Ascending aorta (tissue), 2 donors: Measurements from ENCODE around the gene ADD1. TPM values are rescaled to one million over a fixed set of nuclear protein-coding genes. Genes with fewer than 3 reads are reported as not detected.

Source experiments
- DNase-seq, 2 donors: peaks; one replicate each; pipeline ENCODE4 v3.0.0-alpha.2; 2019; ENCODE audit warnings: low spot score in 2 of 2
- H3K27ac ChIP-seq, 2 donors: fragments of 200-600 bp; sonication (generic); one replicate each; pipeline ENCODE4 v1.5.1; 2016 to 2017; ENCODE audit warnings: mild to moderate bottlenecking in 1 of 2
- H3K27me3 ChIP-seq: fragments of 200-600 bp; sonication (generic); one replicate; pipeline ENCODE4 v1.5.1; 2017
- H3K36me3 ChIP-seq, 2 donors: fragments of 200-600 bp; sonication (generic); one replicate each; pipeline ENCODE4 v1.5.1; 2016
- H3K4me1 ChIP-seq, 2 donors: fragments of 200-600 bp; sonication (generic); one replicate each; pipeline ENCODE4 v1.5.1; 2016 to 2017; ENCODE audit warnings: mild to moderate bottlenecking in 1 of 2
- H3K4me3 ChIP-seq, 2 donors: fragments of 200-600 bp; sonication (generic); one replicate each; pipeline ENCODE4 v1.5.1; 2016 to 2017; ENCODE audit warnings: mild to moderate bottlenecking in 1 of 2
- H3K9me3 ChIP-seq, 2 donors: fragments of 200-600 bp; sonication (generic); one replicate each; pipeline ENCODE4 v1.5.1; 2016
- intact Hi-C: fragments of 100-400 bp; cut with DNase I; formaldehyde crosslinking; loops from one replicate; pipeline ENCODE4 v1.15.1; 2023
- total RNA-seq: library from RNA; depleted of rRNA; stranded (reverse); fragments of >200 nt; gene quantifications from one replicate; pipeline ENCODE4 v1.1.0, GENCODE V29; 2016
- TF ChIP-seq, protein P1 (sequence below), 3 experiments: fragments of 200-600 bp in 2 of 3; fragments of 450-650 bp in 1 of 3; sonication (generic) in 2 of 3; IDR thresholded peaks; one replicate each; pipeline ENCODE4 v1.5.1; 2016 to 2019; ENCODE audit warnings: antibody characterized with exemption in 3 of 3, mild to moderate bottlenecking in 1 of 3, moderate library complexity in 1 of 3

ADD1 gene
- total RNA-seq, 1 donor from 2014 or later, result 261 TPM

GRCh38 chr4:2799971-2800690, 43.5 kb upstream of the ADD1 start:
- peak overlapping the region; percentile 19 to 49 for H3K27ac ChIP-seq

GRCh38 chr4:2800691-2801596, 42.7 kb upstream of the ADD1 start:
- Histone ChIP-seq H3K4me1 (peaks cover 12 to 18% of the 10 kb centered on the region in 2 donors), H3K4me3 (peak overlapping the region; percentile 12 to 31), H3K9me3 (no peaks in the 10 kb centered on the region), H3K27me3 (no peaks in the 10 kb centered on the region), H3K27ac (peak overlapping the region; percentile 19 to 49), H3K36me3 (no peaks in the 10 kb centered on the region)
- intact Hi-C loops, result no loop called here
- TF ChIP-seq, protein P1, sequence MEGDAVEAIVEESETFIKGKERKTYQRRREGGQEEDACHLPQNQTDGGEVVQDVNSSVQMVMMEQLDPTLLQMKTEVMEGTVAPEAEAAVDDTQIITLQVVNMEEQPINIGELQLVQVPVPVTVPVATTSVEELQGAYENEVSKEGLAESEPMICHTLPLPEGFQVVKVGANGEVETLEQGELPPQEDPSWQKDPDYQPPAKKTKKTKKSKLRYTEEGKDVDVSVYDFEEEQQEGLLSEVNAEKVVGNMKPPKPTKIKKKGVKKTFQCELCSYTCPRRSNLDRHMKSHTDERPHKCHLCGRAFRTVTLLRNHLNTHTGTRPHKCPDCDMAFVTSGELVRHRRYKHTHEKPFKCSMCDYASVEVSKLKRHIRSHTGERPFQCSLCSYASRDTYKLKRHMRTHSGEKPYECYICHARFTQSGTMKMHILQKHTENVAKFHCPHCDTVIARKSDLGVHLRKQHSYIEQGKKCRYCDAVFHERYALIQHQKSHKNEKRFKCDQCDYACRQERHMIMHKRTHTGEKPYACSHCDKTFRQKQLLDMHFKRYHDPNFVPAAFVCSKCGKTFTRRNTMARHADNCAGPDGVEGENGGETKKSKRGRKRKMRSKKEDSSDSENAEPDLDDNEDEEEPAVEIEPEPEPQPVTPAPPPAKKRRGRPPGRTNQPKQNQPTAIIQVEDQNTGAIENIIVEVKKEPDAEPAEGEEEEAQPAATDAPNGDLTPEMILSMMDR (IDR thresholded peaks at IDR 0.05), result no peak
- peak; percentile 62 to 84 for DNase-seq

More at GRCh38 chr4:2799971-2800690, 43.5 kb upstream of the ADD1 start:
- H3K4me1 ChIP-seq, result peaks cover 10 to 18% of the 10 kb centered on the region in 2 donors
- peak overlapping the region in 1 of 2 donors; percentile 31 for H3K4me3 ChIP-seq
- TF ChIP-seq, protein P1 (IDR thresholded peaks at IDR 0.05), result no peak
- DNase-seq, result peak in 1 of 2 donors; percentile 6
- intact Hi-C loops, result no loop called here
- H3K27me3 ChIP-seq, result no peaks in the 10 kb centered on the region
- no peaks in the 10 kb centered on the region for H3K36me3 ChIP-seq
- no peaks in the 10 kb centered on the region for H3K9me3 ChIP-seq

DNA sequence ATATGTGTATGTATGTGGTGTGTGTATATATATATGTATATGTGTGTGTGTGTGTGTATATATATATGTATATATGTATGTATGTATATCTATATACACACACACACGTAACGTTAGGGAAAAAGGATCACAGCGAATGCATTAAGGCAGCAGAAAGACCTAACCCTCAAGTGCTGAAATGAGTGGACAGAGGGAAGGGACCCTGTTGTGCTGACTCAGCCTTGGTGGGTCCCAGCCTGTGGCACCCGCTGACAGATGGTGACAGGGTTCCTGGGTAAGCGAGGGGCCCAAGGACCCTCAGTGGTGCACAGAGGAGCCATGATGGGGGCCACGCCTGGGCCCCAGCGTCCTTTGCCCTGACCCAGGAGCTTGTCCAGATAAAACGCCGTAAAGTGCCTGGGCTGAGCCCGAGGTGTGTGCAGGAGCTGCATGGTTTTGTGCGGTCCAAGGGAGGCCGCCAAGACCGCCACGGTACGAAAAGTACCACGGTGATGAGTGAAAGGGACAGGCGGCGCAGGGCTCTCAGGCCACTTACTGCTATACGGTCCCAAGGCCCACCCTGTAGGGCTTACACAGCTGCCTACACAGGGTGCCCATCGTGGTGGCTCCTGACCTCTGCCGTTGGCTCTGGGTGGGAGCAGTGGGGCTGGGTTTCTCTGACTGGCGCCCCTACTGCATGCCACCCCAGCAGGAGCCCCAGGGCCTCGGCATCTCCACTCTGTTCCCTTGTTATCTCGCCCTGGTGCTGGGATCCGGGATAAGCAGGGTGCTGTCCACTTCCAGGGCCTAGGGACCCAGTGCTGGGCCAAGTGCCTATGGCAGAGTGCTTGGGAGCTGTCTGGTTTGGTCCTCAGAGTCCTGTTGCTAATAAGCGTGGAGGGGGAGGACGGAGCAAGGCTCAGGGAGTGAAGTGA, 40.8 kb upstream of the ADD1 start:
- Histone ChIP-seq H3K9me3 (no peaks in the 10 kb centered on the region), H3K4me3 (no peak overlapping the region), H3K36me3 (no peaks in the 10 kb centered on the region), H3K27me3 (no peaks in the 10 kb centered on the region), H3K27ac (no peak overlapping the region), H3K4me1 (peaks cover 14 to 25% of the 10 kb centered on the region in 2 donors)
- intact Hi-C loops, result no loop called here
- DNase-seq, result no peak
- TF ChIP-seq, protein P1 (IDR thresholded peaks at IDR 0.05), result no peak

GRCh38 chr4:2803624-2804448, 39.8 kb upstream of the ADD1 start:
- H3K36me3 ChIP-seq, result no peaks in the 10 kb centered on the region
- TF ChIP-seq, protein P1 (IDR thresholded peaks at IDR 0.05), result no peak
- H3K4me3 ChIP-seq, result no peak overlapping the region
- H3K27ac ChIP-seq, result no peak overlapping the region
- intact Hi-C loops, result no loop called here
- DNase-seq, result no peak
- no peaks in the 10 kb centered on the region for H3K9me3 ChIP-seq
- H3K27me3 ChIP-seq, result no peaks in the 10 kb centered on the region
- H3K4me1 ChIP-seq, result peaks cover 14 to 25% of the 10 kb centered on the region in 2 donors
